HK-2 (cell line): Measurements from ENCODE around the gene TERT.
"Not testable (repeated sequence)": the region's sequence is repeated elsewhere in the genome, so short reads cannot be mapped to it uniquely, and the experiment has no call there.

Source experiments
- DNase-seq: peaks from one replicate; pipeline ENCODE4 v3.0.0-alpha.2; 2018; ENCODE audit not compliant: unreplicated experiment

TERT gene

GRCh38 chr5:1240496-1241260, 54.2 kb downstream of the TERT start:
- no peak for DNase-seq

DNA sequence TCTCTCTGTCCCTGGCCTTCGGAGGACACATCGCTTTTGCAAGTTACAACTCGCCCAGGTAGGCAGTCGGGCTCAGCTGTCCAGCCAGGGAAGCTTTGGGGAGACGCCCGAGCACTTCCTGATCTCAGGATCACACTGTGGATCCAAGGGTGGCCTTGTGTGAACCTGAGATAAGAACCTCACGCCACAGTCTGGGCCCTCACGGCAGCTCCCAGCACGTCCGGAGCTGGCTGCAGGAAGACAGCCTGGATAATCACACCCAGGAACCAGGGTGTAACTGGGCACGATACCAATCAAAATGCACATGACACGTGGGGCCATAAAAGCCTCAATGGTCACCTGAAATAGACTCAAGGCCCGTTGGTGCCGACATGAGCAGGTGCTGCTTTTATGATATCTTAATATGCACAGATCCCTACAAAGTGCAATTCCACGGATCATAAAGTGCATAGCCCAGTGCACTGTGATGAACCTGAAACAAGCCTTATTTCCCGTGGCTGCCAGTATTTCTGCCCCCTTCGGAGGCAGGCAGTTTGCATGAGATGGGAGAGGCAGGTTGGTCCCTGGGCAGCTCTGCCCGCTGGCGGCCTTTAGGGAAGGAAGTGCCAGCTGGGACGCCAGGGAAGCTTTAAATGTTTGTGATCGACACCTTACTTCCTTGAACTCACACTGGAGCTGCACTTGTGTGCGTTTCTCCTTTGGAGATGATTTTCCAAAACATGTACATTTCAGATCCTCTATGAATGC, 55.2 kb downstream of the TERT start:
- no peak for DNase-seq

DNA sequence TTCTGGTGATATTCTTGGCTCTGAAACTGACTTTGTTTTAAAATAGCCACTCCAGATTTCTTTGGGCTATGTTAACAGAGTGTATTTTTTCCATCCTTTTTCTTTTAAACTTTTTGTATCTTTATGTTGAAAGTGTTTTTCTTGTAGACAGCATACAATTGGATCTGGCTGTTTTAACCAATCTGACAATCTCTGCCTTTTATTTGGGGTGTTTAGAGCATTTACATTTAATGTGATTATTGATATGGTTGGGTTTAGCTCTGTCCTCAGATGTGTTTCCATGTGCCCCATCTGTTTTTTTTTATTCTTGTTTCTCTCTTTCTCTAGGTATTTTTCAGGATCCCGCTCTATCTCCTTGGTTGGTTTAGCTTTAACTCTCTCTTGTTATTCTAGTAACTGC, 59.0 kb downstream of the TERT start:
- no peak for DNase-seq

DNA sequence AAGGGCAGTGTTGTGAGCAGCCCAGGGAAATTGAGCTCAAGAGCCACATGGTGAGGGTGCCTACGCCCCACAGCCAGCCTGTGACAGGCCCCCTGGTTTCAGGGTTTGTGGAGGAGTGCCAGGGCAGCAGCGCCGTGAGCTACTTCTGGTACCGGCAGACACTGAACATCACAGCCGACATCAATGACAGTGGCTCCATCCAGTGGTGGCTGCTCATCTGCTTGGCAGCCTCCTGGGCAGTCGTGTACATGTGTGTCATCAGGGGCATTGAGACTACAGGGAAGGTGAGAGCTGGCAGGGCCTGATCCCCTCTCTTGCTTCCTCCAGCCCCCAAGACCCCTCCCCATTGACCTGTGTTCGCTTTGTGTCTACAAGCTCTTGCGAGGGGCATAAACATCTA, 59.5 kb downstream of the TERT start:
- no peak for DNase-seq

DNA sequence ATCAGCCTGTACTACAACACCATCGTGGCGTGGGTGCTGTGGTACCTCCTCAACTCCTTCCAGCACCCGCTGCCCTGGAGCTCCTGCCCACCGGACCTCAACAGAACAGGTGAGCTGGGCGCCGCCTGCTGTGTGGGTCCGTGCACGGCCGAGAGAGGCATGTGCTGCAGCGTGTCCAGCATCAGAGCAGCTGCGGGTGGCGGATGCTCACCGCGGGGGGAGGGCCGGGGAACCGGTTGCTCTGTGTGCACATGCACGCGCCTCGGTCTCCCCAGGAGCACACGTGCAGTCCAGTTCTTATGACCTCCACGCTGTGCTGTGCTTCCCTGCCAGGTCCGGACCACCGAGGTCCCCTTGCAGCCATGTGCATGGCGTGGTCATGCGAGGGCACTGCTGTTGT, 62.1 kb downstream of the TERT start:
- DNase-seq, result no peak

- DNase-seq, result no peak
These were observed 63.4 kb downstream of the TERT start for GRCh38 chr5:1231354-1231905.

- DNase-seq, result no peak
These were observed 64.3 kb downstream of the TERT start for GRCh38 chr5:1230551-1230950.

DNA sequence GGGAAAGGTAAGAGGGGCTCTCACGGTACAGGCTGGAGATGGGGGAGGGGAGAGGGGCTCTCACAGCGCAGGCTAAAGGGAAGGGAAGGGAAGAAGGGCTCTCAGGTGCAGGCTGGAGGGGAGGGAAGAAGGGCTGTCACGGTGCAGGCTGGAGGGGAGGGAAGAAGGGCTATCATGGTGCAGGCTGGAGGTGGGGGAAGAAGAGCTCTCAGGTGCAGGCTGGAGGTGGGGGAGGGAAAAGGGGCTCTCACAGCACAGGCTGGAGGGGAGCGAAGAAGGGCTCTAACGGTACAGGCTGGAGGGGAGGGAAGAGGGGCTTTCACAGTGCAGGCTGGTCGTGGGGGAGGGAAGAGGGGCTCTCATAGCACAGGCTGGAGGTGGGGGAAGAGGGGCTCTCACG, 65.0 kb downstream of the TERT start:
- no peak for DNase-seq

DNA sequence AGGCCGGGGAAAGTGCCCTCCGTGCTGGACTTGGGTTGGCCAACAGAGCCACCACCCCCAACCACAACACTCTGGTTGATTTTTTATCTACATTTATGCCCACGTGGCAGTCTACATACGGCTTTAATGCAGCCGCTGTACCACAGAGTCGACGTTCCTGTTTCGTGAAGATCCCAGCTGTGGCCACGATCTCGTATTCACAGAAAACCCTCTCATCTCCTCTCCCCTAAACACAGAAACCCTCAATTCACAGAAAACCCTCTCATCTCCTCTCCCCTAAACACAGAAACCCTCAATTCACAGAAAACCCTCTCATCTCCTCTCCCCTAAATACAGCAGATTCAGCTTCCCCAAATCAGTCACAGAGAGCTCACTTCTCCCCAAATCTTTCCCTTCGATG, 65.8 kb downstream of the TERT start:
- DNase-seq, result not testable (repeated sequence)

GRCh38 chr5:1228120-1228519, 66.7 kb downstream of the TERT start:
- no peak for DNase-seq

DNA sequence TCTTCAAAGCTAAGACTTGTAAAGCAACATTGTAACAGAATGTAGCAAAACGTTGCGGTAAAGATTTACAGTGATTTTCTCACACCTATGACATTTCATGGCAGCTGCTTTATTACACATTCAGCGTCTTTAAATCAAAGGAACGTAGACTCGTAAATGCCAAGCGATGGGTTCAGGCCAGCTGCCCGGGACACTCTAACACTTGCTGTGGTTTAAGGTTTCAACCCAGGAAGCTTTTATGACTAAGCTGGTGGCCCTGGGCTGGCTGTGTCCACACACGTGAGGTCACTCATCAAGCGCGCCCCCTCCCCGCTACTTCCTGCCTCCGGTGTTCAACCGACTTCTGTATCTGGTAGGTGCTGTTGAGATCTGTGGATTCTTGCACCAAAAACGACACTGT, 67.2 kb downstream of the TERT start:
- no peak for DNase-seq

DNA sequence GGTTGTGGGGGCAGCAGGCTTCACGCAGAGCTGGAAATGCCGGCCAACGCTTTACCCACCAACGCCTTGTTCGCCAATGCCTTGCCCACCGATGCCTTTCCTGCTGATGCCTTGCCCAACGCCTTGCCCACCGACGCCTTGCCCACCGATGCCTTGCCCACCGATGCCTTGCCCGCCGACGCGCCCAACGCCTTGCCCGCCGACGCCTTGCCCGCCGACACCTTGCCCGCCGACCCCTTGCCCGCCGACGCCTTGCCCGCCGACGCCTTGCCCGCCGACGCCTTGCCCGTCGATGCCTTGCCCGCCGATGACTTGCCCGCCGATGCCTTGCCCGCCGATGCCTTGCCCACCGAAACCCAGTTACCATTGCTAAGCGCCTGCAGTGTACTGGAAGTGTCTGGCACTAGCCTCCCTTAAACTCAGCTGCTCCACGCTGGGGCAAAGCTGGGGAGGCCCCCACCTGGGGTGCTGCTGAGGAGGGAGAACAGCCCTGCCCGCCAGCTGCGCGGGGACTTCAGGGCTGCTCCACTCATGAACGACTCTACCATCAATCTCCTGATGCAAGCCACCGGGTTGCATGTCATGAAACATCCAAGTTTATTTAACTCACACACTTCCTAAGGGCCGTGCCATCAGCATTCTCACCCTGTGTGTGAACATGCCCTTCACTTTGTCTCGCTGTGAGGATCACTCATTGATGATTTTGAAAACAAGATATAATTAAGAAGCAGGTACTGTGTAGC, 67.9 kb downstream of the TERT start:
- no peak for DNase-seq

DNA sequence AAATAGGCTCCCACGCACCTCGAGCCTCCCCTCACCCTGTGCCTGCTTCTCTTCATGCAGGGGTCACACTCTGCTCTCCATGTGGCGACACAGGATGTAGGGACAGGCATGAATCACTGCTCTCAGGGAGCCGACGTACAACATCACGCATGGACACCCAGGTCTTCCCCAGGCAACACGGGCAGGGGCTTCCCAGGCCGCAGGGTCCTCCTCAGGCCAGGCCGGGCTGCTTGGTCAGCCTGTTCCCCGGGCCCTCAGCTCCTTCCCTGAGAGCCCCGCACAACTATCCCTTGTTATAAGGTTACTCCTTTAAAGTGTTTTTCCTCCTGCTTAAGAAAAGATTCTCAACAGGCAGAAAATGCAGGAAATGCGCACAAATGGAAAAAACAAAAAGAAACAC, 68.6 kb downstream of the TERT start:
- no peak for DNase-seq

DNA sequence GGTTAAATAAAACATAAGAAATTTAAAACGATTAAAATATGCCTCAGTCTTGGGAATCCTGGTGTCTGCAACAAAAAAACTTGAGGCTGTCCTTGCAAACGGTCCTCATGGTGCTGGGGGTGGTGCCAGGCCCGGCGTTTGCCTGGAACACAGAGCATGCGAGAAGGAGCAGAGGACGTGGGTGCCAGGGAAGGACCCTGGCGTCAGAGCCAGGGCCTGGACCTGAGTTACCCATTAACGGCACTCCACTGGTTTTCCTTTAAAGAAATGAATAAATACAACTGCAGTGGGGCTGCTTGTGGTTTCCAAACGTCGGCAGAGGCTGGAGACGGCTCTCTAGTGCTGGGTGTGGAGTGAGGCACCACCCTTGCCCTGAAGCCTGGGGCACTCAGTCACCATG, 69.8 kb downstream of the TERT start, which contains the start of gene SLC6A18:
SLC6A18 (plus strand) TSS at position 301 of the 400 bp plus-strand sequence; CDS start at position 398, 97 bp downstream.
- DNase-seq, result no peak

DNA sequence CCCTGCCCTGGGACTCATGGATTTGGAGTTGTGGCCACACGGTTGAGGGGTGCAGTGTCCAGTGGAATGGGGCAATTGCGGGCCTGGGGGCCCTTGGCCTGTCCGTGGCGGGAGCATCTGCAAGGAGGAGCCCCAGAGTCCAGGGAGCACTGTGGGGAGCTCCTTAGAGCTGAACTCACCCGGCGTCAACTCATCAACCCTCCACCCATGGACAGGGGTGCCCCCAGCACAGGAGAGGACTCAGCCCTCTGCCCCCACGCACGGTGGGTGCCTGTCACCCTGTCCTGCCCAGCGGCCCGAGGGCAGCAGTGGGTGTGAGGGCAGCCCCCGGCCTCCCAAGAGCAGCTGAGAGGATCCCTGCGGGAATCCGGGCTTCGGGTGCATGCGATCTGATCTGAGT, 70.2 kb downstream of the TERT start:
- no peak for DNase-seq

DNA sequence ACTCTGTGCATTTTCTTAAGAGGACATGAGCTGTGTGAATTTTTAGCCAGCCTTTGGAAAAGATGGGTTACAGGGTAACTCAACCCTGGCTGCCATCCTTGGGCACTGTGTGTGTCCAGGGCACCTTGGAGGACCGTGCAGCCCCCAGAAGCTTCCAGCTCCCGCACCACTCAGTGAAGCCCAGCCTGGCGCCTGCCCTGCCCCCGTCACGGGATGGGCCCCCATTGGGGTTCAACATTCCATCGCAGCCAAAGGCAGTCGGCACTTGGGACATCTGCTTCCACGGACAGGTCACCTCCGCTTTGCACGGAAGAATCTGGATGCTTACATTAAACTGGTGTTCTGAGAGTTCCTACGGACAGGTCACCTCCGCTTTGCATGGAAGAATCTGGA, 71.6 kb downstream of the TERT start:
- DNase-seq, result no peak

DNA sequence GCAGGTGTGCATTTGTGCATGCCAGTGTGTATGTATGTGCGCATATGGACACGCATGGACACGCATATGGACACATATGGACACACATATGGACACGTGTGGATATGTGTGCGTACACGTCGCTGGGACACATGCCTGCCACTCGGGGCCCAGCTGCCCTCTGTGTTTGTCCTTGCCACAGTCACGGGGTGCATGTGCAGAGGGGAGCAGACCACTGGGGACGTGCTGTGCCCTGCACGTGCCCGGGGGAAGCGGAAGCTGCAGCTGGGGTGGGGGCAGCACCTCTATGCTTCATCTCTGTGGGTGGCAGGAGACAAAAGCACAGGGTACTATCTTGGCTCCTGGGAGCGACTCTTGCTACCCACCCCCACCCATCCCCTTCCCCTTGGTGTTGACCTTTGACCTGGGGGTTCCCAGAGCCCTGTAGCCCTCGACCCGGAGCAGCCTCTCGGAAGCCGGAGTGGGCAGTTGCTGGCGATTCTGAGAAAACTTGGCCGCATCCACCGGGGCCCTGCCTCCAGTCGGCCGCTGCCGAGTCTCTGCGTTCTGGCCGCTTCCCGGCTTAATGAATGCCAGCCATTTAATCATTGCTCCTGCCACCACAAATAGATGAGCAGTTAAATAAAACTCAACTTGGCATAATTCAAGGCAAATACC, 72.1 kb downstream of the TERT start:
- no peak for DNase-seq

DNA sequence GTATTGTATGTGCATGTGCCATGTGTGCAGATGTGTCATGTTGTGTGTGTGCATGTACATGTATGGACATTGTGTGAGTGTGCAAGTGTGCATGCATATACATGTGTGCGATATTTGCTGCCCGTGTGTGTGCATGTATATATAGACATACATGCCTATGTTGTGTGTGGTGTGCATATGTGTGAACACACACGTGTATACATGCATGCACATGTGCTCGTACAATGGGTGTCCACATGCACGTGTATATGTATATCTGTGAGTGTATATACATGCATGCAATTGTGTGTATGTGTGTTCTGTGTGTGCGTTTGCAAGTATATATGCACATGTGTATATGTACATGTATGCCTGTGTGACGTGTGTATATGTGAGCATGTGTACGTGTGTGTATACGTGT, 72.7 kb downstream of the TERT start:
- no peak for DNase-seq

DNA sequence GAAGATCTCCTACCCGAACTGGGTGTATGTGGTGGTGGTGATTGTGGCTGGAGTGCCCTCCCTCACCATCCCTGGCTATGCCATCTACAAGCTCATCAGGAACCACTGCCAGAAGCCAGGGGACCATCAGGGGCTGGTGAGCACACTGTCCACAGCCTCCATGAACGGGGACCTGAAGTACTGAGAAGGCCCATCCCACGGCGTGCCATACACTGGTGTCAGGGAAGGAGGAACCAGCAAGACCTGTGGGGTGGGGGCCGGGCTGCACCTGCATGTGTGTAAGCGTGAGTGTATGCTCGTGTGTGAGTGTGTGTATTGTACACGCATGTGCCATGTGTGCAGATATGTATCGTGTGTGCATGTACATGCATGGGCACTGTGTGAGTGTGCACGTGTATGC, 73.1 kb downstream of the TERT start:
- DNase-seq, result no peak

DNA sequence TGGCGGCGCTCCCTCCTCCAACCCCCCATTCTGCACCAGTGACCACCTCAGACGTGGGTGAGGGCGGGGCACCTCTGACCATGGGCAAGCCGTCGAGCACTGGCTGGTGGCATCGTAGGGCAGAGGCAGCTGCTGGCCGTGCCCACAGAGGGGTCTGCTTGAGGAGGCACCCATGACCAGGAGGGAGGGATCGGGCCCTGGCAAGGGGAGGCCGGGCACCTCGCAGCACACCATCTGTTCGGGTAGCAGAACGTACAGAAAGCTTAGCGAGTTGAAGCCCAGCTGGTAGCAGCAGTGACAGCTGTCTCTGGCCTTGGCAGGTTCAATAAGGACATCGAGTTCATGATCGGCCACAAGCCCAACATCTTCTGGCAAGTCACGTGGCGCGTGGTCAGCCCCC, 74.0 kb downstream of the TERT start:
- no peak for DNase-seq

GRCh38 chr5:1220351-1220750, 74.5 kb downstream of the TERT start:
- DNase-seq, result no peak

DNA sequence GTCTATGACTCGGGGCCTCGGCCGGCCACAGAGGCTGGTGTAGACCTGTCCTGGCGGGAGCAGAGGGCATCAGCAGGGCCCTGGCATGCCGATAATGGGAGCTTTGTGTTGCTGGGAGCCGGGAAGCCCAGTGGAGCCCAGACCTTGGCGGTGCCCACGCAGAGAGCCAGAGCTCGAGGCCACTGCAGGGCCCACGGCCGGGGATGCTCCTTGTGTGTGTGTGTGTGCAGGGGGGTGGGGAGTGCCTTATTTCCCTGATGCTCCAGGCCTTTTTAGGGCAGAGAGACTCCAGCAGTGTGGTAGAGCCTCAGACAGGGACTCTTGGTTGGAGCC, 75.1 kb downstream of the TERT start:
- no peak for DNase-seq
